ENCODE measurements around the gene FBXL7. TPM values are rescaled to one million over a fixed set of nuclear protein-coding genes. Genes with fewer than 3 reads are reported as not detected.

FBXL7 gene
- total RNA-seq, 4 donors from 2014 or later: 6.5 to 37.0 (median 19.7) TPM

- Histone ChIP-seq H3K27me3 (no peaks in the 10 kb centered on the region), H3K27ac (no peak overlapping the region), H3K36me3 (no peaks in the 10 kb centered on the region), H3K4me3 (no peak overlapping the region), H3K4me1 (no peaks in the 10 kb centered on the region), H3K9me3 (no peaks in the 10 kb centered on the region)
- no peak for DNase-seq
- intact Hi-C loops (cut with DNase I; ENCODE audit: low total_unique reads): no loop called here
- TF ChIP-seq POLR2A (IDR thresholded peaks at IDR 0.05): no peak
- TF ChIP-seq, protein P1, sequence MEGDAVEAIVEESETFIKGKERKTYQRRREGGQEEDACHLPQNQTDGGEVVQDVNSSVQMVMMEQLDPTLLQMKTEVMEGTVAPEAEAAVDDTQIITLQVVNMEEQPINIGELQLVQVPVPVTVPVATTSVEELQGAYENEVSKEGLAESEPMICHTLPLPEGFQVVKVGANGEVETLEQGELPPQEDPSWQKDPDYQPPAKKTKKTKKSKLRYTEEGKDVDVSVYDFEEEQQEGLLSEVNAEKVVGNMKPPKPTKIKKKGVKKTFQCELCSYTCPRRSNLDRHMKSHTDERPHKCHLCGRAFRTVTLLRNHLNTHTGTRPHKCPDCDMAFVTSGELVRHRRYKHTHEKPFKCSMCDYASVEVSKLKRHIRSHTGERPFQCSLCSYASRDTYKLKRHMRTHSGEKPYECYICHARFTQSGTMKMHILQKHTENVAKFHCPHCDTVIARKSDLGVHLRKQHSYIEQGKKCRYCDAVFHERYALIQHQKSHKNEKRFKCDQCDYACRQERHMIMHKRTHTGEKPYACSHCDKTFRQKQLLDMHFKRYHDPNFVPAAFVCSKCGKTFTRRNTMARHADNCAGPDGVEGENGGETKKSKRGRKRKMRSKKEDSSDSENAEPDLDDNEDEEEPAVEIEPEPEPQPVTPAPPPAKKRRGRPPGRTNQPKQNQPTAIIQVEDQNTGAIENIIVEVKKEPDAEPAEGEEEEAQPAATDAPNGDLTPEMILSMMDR (IDR thresholded peaks at IDR 0.05): no peak
Measured at GRCh38 chr5:15627109-15627508, 127.1 kb downstream of the FBXL7 start.

- no peak for DNase-seq
- TF ChIP-seq, protein P1 (IDR thresholded peaks at IDR 0.05): no peak
- TF ChIP-seq POLR2A (IDR thresholded peaks at IDR 0.05): no peak
- intact Hi-C loops (cut with DNase I; ENCODE audit: low total_unique reads): no loop called here
- no peaks in the 10 kb centered on the region for H3K36me3 ChIP-seq
- no peak overlapping the region for H3K4me3 ChIP-seq
- no peaks in the 10 kb centered on the region for H3K4me1 ChIP-seq
- H3K27ac ChIP-seq: no peak overlapping the region
- H3K9me3 ChIP-seq: no peaks in the 10 kb centered on the region
- H3K27me3 ChIP-seq: no peaks in the 10 kb centered on the region
Measured at GRCh38 chr5:15627647-15628046, 127.7 kb downstream of the FBXL7 start.

- intact Hi-C loops (cut with DNase I; ENCODE audit: low total_unique reads): no loop called here
- no peaks in the 10 kb centered on the region for H3K9me3 ChIP-seq
Measured at GRCh38 chr5:15630441-15630840, 130.5 kb downstream of the FBXL7 start.

DNA sequence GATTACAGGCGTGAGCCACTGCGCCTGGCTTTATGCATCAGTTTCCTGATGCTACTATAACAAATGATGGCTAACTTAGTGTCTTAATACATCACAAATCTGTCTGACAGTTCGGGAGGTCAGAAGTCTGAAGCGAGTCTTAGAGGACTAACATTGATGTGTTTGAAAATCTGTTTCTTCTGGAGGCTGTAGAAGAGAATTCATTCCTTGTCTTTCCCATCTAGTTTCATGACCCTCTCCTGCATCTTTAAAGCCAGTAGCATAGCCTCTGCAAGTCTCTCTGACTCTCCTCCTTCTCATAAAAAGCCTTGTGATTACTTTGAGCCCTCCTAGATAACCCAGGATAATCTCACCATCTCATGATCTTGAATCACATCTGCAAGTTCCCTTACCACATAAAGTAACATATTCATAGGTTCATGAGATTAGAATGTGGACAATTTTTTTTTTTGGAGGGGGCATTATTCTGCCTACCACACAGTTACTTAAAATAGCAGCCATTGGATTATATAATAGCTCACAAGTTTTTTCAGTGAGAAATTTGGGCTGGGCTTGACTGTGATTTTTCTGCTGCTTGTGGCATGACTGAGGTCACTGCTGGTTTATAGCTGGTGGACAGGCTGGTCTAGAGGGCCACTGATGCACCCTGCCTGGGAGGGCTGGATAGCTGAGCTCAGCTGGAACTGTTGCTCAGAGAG is 134.8 kb downstream of the FBXL7 start:
- Histone ChIP-seq H3K9me3 (no peaks in the 10 kb centered on the region), H3K4me1 (no peaks in the 10 kb centered on the region), H3K36me3 (no peaks in the 10 kb centered on the region), H3K27me3 (no peaks in the 10 kb centered on the region), H3K4me3 (no peak overlapping the region), H3K27ac (no peak overlapping the region)
- TF ChIP-seq, protein P1 (IDR thresholded peaks at IDR 0.05): no peak
- TF ChIP-seq POLR2A (IDR thresholded peaks at IDR 0.05): no peak
- intact Hi-C loops (cut with DNase I; ENCODE audit: low total_unique reads): no loop called here
- DNase-seq: no peak

More at GRCh38 chr5:15630441-15630840, 130.5 kb downstream of the FBXL7 start:
- Histone ChIP-seq H3K4me3 (no peak overlapping the region), H3K4me1 (no peaks in the 10 kb centered on the region), H3K27ac (no peak overlapping the region), H3K27me3 (no peaks in the 10 kb centered on the region), H3K36me3 (no peaks in the 10 kb centered on the region)
- DNase-seq: no peak
- no peak for TF ChIP-seq POLR2A (IDR thresholded peaks at IDR 0.05)
- TF ChIP-seq, protein P1 (IDR thresholded peaks at IDR 0.05): no peak

DNA sequence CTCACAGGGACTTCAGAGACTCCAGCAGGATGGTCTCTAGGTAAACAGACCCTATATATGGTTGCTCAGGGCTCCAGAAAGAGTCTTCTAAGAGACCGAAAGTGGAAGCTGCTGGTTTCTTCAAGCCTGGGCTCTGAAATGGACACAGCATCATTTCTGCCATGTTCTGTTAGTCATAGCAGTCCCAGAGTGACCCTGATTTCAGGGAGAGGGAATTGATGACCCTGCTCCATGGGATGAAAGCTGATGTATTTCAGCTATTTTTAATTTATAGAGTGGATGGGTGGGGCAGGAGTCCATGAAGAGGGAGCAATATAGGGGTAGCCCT is 135.3 kb downstream of the FBXL7 start:
- TF ChIP-seq, protein P1 (IDR thresholded peaks at IDR 0.05): no peak
- TF ChIP-seq POLR2A (IDR thresholded peaks at IDR 0.05): no peak
- intact Hi-C loops (cut with DNase I; ENCODE audit: low total_unique reads): no loop called here
- Histone ChIP-seq H3K27me3 (no peaks in the 10 kb centered on the region), H3K9me3 (no peaks in the 10 kb centered on the region), H3K27ac (no peak overlapping the region), H3K4me3 (no peak overlapping the region), H3K4me1 (no peaks in the 10 kb centered on the region), H3K36me3 (no peaks in the 10 kb centered on the region)
- no peak for DNase-seq
